PC-9 (cell line): Measurements from ENCODE around the gene LRP1B. TPM values are rescaled to one million over a fixed set of nuclear protein-coding genes. Genes with fewer than 3 reads are reported as not detected.

ENCODE experiments used
- BruUV-seq: library from RNA; stranded (reverse); fragments of 400-500 nt; replicated peaks from 2 replicates; lab custom pipeline; 2021; lab: Mats Ljungman, UMichigan
- CTCF ChIA-PET: fragments of 300-600 bp; sonication (Branson Sonifier 250); formaldehyde crosslinking; loops from one replicate; lab custom pipeline; 2022; ENCODE audit warnings: antibody characterized with exemption; lab: Charles Lee
- POLR2A ChIA-PET: fragments of 300-600 bp; sonication (Branson Sonifier 250); formaldehyde crosslinking; loops from one replicate; lab custom pipeline; 2022; ENCODE audit warnings: antibody characterized with exemption; ENCODE audit not compliant: unreplicated experiment; lab: Charles Lee
- DNase-seq, 2 experiments: peaks; one replicate each; pipeline versions ENCODE4 v3.0.0 to v3.0.0-alpha.2; 2015 to 2022; ENCODE audit warnings: mixed read lengths in 1 of 2
- H2AFZ ChIP-seq: fragments of 200-600 bp; sonication (generic); 2 replicates; pipeline ENCODE4 v1.8.1; 2017; ENCODE audit warnings: antibody characterized with exemption
- H3F3A ChIP-seq: fragments of 200-600 bp; sonication (generic); 2 replicates; pipeline ENCODE4 v1.8.1; 2017; ENCODE audit warnings: antibody characterized with exemption, mild to moderate bottlenecking, low read depth; ENCODE audit not compliant: insufficient read depth
- H3K27ac ChIP-seq: fragments of 200-600 bp; sonication (generic); 2 replicates; pipeline ENCODE4 v1.6.1; 2016; ENCODE audit warnings: mixed run types
- H3K27me3 ChIP-seq: fragments of 200-600 bp; sonication (generic); 2 replicates; pipeline ENCODE4 v1.6.1; 2016; ENCODE audit warnings: low read depth, mixed run types; ENCODE audit not compliant: insufficient read depth
- H3K36me3 ChIP-seq: fragments of 200-600 bp; sonication (generic); 2 replicates; pipeline ENCODE4 v1.6.1; 2016; ENCODE audit warnings: low read depth, mixed run types
- H3K4me1 ChIP-seq: fragments of 200-600 bp; sonication (generic); replicated peaks from 2 replicates; pipeline ENCODE4 v1.6.1; 2016; ENCODE audit warnings: mixed run types; ENCODE audit not compliant: insufficient read depth
- H3K4me2 ChIP-seq: fragments of 200-600 bp; sonication (generic); 2 replicates; pipeline ENCODE4 v1.6.1; 2017; ENCODE audit warnings: mixed run types
- H3K4me3 ChIP-seq: fragments of 200-600 bp; sonication (generic); 2 replicates; pipeline ENCODE4 v1.6.1; 2016; ENCODE audit warnings: mixed run types
- H3K79me2 ChIP-seq: fragments of 200-600 bp; sonication (generic); 2 replicates; pipeline ENCODE4 v1.6.1; 2017; ENCODE audit warnings: low read depth, mixed run types
- H3K9me2 ChIP-seq: fragments of 200-600 bp; sonication (generic); 2 replicates; pipeline ENCODE4 v1.8.1; 2017; ENCODE audit warnings: mild to moderate bottlenecking; ENCODE audit not compliant: insufficient read depth
- H3K9me3 ChIP-seq: fragments of 200-600 bp; sonication (generic); 2 replicates; pipeline ENCODE4 v1.8.1; 2016; ENCODE audit warnings: low read depth; ENCODE audit not compliant: insufficient read depth
- H4K20me1 ChIP-seq: fragments of 200-600 bp; sonication (generic); 2 replicates; pipeline ENCODE4 v1.8.1; 2017; ENCODE audit not compliant: insufficient read depth
- CTCF ChIP-seq: fragments of 200-600 bp; sonication (generic); conservative IDR thresholded peaks from 2 replicates; pipeline ENCODE4 v1.6.1; 2017; ENCODE audit warnings: mixed run types, antibody characterized with exemption, mild to moderate bottlenecking, moderate library complexity
- EZH2 ChIP-seq: fragments of 200-600 bp; sonication (generic); IDR thresholded peaks from 2 replicates; pipeline ENCODE4 v1.8.0; 2017; ENCODE audit warnings: antibody characterized with exemption, low read depth
- intact Hi-C: fragments of 100-400 bp; cut with micrococcal nuclease; formaldehyde crosslinking; loops from one replicate; pipeline ENCODE4 v1.10.0; 2022; ENCODE audit not compliant: unreplicated experiment
- total RNA-seq: library from RNA; stranded (reverse); gene quantifications from 2 replicates; pipeline ENCODE4 v1.2.3, GENCODE V29; 2021

Gene LRP1B
- total RNA-seq, 1 experiment from 2014 or later = 1.7 TPM

- H3K4me2 ChIP-seq = no peak overlapping the region
- intact Hi-C loops = no loop called here
- TF ChIP-seq EZH2 = no peak
- no peak for TF ChIP-seq CTCF
- no peaks in the 10 kb centered on the region for H3K27me3 ChIP-seq
- no peak overlapping the region for H2AFZ ChIP-seq
- no peak overlapping the region for H3K27ac ChIP-seq
- H3K4me1 ChIP-seq = no peaks in the 10 kb centered on the region
- H3K36me3 ChIP-seq = no peaks in the 10 kb centered on the region
- no peaks in the 10 kb centered on the region for H3F3A ChIP-seq
- no peaks in the 10 kb centered on the region for H3K9me2 ChIP-seq
- POLR2A ChIA-PET = no interaction called here
- H3K9me3 ChIP-seq = no peaks in the 10 kb centered on the region
- no peaks in the 10 kb centered on the region for H3K79me2 ChIP-seq
- DNase-seq = no peak
- CTCF ChIA-PET = no interaction called here
- BruUV-seq = no TSS peak
- no peaks in the 10 kb centered on the region for H4K20me1 ChIP-seq
- no peak overlapping the region for H3K4me3 ChIP-seq
Observed at GRCh38 chr2:140804700-140805260, 1326.0 kb downstream of the LRP1B start.

GRCh38 chr2:140801311-140801710 is 1329.5 kb downstream of the LRP1B start:
- Histone ChIP-seq H3K4me3 (no peak overlapping the region), H3K27ac (no peak overlapping the region), H3K9me3 (no peaks in the 10 kb centered on the region), H2AFZ (no peak overlapping the region), H3K79me2 (no peaks in the 10 kb centered on the region), H3K4me2 (no peak overlapping the region), H3K9me2 (no peaks in the 10 kb centered on the region), H3F3A (no peaks in the 10 kb centered on the region), H3K36me3 (no peaks in the 10 kb centered on the region), H4K20me1 (no peaks in the 10 kb centered on the region), H3K27me3 (no peaks in the 10 kb centered on the region), H3K4me1 (no peaks in the 10 kb centered on the region)
- TF ChIP-seq EZH2 (no peak), CTCF (no peak)
- BruUV-seq = no TSS peak
- intact Hi-C loops = no loop called here
- CTCF ChIA-PET = no interaction called here
- POLR2A ChIA-PET = no interaction called here
- no peak for DNase-seq

GRCh38 chr2:140797718-140798117 is 1333.1 kb downstream of the LRP1B start:
- DNase-seq = no peak
- POLR2A ChIA-PET = interaction anchor here (0.7 kb wide), 1 partner anchor 16 kb away, joined by 6 read pairs; no protein-coding TSS in a partner anchor
- Histone ChIP-seq H3K27me3 (no peaks in the 10 kb centered on the region), H3K4me1 (no peaks in the 10 kb centered on the region), H3K36me3 (no peaks in the 10 kb centered on the region), H3F3A (no peaks in the 10 kb centered on the region; the same call in 1 of the 2 replicates), H3K4me2 (no peak overlapping the region), H3K9me3 (no peaks in the 10 kb centered on the region), H3K79me2 (no peaks in the 10 kb centered on the region), H3K4me3 (no peak overlapping the region), H3K9me2 (no peaks in the 10 kb centered on the region), H3K27ac (no peak overlapping the region), H2AFZ (no peak overlapping the region), H4K20me1 (no peaks in the 10 kb centered on the region)
- no peak for TF ChIP-seq EZH2
- TF ChIP-seq CTCF = no peak
- CTCF ChIA-PET = no interaction called here
- intact Hi-C loops = no loop called here
- no TSS peak for BruUV-seq
